Pulmonary artery endothelial cell (primary cell): ENCODE measurements around the gene ATP2A2. TPM values are rescaled to one million over a fixed set of nuclear protein-coding genes. Genes with fewer than 3 reads are reported as not detected.
"Not testable (repeated sequence)": the region's sequence is repeated elsewhere in the genome, so short reads cannot be mapped to it uniquely, and the experiment has no call there.

Experiments used
- DNase-seq: peaks from one replicate; pipeline ENCODE4 v3.0.0-alpha.2; 2011; ENCODE audit warnings: low read depth, low spot score
- total RNA-seq: library from RNA; depleted of rRNA; stranded (reverse); fragments of >200 nt; gene quantifications from 2 replicates; pipeline ENCODE4 v1.2.3, GENCODE V29; 2014

ATP2A2 gene
- total RNA-seq, 1 donor from 2014 or later = 117 TPM

GRCh38 chr12:110342157-110342556, 61.1 kb downstream of the ATP2A2 start:
- DNase-seq = no peak

GRCh38 chr12:110343114-110343513, 62.1 kb downstream of the ATP2A2 start:
- no peak for DNase-seq

- no peak for DNase-seq
Measured at GRCh38 chr12:110343736-110344555, 62.9 kb downstream of the ATP2A2 start.

- no peak for DNase-seq
Measured at GRCh38 chr12:110344657-110345056, 63.6 kb downstream of the ATP2A2 start.

- DNase-seq = no peak
Measured at GRCh38 chr12:110345176-110345661, 64.2 kb downstream of the ATP2A2 start.

GRCh38 chr12:110345963-110346362, 64.9 kb downstream of the ATP2A2 start:
- DNase-seq = no peak

- DNase-seq = no peak
Measured at GRCh38 chr12:110347767-110348166, 66.7 kb downstream of the ATP2A2 start.

- DNase-seq = no peak
Measured at GRCh38 chr12:110348431-110349059, 67.5 kb downstream of the ATP2A2 start.

- no peak for DNase-seq
Measured at GRCh38 chr12:110349096-110349495, 68.0 kb downstream of the ATP2A2 start.

GRCh38 chr12:110349514-110350151, 68.6 kb downstream of the ATP2A2 start:
- no peak for DNase-seq

- no peak for DNase-seq
Measured at GRCh38 chr12:110351119-110351518, 70.1 kb downstream of the ATP2A2 start.

- no peak for DNase-seq
Measured at GRCh38 chr12:110352401-110352800, 71.4 kb downstream of the ATP2A2 start.

GRCh38 chr12:110353211-110353965, 72.3 kb downstream of the ATP2A2 start:
- DNase-seq = no peak

GRCh38 chr12:110354172-110354780, 73.2 kb downstream of the ATP2A2 start:
- DNase-seq = peak; percentile 81

GRCh38 chr12:110355073-110355472, 74.0 kb downstream of the ATP2A2 start:
- no peak for DNase-seq

- not testable (repeated sequence) for DNase-seq
Measured at GRCh38 chr12:110358384-110359097, 77.5 kb downstream of the ATP2A2 start.

GRCh38 chr12:110361216-110361615, 80.2 kb downstream of the ATP2A2 start:
- DNase-seq = no peak

GRCh38 chr12:110365489-110366320, 84.7 kb downstream of the ATP2A2 start:
- no peak for DNase-seq

GRCh38 chr12:110366321-110367142, 85.5 kb downstream of the ATP2A2 start:
- no peak for DNase-seq
